Measurements from ENCODE around the gene PCSK6.
"Not testable (repeated sequence)": the region's sequence is repeated elsewhere in the genome, so short reads cannot be mapped to it uniquely, and the experiment has no call there.

The PCSK6 gene

DNA sequence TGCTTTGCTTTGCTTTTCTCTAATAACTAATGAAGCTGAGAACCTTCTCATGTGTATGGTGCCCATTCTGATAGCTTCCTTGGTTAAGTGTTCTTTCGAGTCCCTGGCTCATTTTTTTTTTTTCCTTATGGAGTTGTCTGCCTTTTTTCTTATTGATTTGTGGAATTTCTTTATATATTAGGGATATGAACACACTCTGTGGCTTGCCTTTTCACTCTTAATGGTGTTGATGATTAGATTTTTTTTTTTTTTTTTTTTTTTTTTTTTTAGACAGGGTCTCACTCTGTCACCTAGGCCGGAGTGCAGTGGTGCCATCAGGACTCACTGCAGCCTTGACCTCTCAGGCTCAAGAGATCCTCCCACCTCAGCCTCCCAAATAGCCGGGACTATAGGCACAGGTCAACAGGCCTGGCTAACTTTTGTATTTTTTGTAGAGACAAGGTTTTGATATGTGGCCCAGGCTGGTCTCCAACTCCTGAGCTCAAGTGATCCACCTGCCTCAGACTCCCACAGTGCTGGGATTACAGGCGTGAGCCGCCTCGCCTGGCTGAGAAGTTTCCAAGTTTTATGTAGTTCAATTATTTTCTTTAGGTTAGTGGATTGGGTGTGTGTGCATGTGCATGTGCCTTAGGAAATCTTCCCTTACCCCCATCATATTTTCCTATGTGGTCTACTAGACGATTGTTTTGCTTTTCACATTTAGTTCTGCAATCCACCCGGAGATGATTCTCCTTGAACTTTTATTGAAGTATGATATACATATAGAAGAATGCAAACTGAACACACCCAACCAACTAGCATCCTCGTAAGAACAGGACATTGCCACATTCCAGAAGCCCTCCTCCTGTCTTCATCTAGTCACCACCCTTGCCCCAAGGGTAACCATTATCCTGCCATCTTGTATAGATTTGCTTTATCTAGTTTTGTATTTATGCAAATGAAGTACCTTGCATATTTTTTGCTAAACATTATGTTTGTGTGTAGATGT is 192.8 kb downstream of the PCSK6 start:
- no peak for DNase-seq

DNA sequence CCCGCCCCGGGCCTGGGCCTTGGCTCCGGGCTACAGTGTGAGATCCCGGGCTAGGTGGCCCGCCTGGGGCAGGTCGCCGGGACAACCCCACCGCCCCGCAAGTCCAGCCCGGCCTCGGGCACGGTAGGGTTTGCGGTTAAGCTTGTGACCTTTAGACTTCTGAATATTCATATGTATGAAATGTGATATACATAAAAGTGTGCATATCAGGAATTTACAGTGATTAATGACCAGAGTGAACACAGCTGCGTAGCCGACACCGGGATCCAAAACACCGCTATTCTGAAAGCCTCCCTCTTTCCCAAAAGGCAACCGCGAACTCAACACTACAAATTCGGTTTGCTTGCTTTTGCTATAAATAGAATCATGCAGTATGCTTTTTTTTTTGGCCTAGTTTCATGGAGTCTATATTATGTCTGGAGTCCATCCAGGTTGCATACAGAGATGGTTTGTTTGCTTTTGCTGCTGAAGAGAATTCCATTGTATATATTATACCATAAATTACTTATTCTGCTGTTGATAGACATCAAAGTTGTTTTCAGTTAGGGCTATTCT is 193.8 kb downstream of the PCSK6 start:
- DNase-seq = peak; percentile 16

DNA sequence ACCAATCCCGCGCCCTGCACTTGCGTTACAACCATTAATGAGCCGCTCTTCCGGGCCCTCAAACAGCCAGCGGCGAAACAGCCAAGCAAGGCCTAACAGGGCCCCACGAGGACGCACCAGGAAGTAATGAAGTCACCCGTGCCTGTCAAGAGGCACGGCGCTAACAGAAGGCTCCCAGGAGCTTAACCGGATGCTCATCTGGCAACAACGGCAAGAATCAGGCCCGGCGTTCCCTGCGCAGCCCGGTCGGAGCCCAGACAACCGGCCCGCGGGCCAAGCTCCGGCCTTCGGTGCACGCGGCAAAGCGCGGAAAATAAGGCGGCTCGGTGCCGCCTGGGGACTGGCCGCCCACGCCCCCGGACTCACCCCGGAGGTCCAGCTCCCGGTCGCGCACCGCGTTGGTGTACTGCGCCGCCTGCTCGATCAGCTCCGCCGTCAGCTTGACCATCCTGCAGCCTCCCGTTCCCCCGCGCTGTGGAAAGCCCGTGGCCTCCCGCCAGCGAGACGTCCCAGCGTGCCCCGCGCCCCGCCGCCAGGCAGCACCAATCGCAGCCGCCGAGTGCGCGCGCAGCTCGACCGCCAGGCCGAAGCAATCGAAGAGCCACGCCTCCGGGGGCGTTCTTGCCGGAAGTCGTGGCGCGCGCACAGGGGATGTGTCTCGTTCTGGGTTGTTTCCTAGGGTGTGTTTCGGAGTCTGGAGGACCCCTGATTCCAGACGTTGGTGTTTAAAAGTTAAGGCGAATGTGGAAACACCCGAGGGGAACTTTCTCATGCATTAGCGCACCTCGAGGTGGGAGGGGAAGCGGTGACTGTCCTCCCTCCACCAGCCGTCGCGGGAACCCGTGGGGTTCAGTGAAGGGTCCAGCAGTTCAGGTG is 194.5 kb downstream of the PCSK6 start, which contains the start of gene SNRPA1:
SNRPA1 (minus strand) TSS at position 518 of the 876 bp plus-strand sequence; CDS start at position 448, 70 bp downstream.
- peak; percentile 79 for DNase-seq

DNA sequence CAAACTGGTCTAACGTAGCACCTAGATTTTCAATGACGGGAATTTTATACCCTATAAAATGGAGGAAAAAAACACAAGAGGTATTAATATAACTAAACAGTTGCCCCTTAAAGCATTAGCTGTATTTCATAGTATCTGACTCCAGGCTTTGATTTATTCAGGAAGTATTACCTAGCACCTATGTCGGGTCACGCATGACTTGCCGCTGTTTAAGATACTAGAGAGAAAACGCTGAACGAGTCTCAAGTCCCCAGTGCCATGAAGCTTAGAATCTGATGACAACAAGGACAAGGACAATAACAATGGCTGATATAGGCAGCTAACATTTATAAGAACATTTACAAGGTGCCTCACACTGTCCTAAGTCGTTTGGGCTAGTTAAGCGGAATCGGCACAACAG is 196.4 kb downstream of the PCSK6 start:
- no peak for DNase-seq

DNA sequence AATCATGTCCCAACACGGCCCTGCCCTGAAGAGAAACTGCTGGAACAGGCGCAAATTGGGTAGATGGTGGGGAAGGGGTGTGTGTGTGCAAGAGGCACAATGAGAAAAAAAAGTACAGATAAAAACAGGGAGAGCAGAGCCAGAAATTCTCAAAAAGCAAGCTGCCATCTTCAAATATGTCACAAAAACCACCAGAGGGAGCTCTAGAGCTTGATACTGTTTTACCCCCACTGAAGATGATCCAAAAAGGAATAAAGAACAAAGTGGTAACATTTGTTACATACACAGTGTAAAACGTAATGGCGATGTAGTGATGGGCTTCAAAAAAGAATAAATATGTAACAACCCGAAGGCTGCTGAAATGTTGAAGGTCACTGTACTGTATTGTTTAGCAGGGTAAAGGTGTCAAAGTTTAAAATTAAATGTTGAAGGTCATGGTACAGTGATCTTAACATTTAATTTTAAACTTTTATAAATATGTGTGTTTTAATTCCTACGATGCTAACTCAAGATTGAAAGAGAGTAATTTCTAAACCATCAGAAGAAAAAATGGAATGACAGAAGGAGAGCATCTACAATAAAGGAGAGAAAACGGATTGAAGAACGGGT is 200.5 kb downstream of the PCSK6 start:
- DNase-seq = peak; percentile 41

DNA sequence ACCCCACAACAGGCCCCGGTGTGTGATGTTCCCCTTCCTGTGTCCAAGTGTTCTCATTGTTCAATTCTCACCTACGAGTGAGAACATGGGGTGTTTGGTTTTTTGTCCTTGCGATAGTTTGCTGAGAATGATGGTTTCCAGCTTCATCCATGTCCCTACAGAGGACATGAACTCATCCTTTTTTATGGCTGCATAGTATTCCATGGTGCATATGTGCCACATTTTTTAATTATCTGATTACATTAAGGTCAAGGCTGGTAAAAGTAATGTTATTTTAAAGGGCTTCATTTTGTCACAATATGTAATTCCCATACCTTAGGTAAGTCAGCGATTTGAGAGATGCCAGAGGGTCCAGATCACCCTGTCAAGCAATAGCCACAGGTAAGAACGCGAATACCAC is 202.2 kb downstream of the PCSK6 start:
- not testable (repeated sequence) for DNase-seq

DNA sequence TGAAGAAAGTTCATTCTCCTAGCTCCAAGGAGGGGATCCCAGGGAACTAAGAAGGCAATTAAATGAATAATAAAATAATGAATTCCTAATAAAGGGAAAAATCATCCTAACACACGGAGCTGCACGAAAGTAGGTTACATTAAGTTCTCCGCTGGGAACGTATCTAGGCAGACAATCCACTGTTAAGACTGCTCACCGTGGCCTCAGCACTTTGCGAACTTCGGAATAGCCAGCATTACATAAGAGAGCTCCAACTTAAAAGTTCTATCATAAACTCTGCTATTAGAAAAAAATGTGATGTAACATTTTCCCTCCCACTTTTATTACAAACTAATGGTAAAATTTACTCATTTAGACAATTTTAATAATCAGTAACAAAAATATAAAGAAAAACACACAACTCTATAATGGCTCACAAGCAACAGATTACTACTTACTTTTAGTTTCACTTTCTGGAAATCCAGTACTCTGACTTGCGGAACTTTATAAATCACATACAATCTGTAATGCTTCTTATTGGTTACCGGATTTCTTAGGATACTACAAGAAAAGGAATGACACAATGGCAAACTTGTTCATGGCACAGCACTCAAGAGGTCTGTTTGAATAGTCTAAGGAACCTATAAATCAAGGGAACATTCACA is 202.9 kb downstream of the PCSK6 start:
- no peak for DNase-seq

DNA sequence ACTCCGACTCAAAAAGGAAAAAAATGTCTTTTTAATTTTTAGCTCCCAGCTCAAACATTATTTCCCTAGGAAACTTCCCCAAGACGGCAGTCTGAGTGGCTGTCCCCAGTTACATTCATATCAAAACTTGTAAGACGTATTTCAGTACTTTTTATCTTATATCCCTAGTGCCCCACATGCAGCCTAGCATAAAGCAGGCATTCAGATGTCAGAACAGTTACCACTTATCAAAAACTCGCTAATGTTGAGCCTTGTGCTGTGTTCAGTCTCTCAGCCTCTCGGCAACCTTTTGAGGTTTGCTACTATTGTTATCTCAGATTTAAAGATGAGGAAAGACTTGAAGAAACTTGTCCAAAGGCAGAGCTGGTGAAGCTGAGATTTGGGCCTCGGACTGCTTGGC is 205.6 kb downstream of the PCSK6 start:
- DNase-seq = no peak

DNA sequence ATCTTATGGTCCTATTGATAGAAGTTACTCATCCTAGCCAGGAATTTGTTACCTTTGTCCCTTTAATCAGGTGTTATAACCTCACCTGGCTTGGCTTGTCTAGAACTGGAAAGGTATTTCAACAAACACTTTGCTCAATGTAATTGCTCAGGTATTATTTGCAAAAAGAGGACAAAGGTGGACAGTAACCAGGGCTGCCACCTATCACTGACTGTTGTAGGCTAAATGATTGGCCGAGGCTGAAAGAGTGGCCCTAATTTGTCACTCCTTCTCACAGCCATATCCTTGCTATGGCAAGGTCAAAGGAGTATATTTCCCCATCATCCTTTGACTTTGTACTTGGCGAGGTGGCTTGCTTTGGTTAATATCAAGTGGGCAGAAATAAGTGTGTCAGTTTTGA is 209.5 kb downstream of the PCSK6 start:
- DNase-seq = no peak

DNA sequence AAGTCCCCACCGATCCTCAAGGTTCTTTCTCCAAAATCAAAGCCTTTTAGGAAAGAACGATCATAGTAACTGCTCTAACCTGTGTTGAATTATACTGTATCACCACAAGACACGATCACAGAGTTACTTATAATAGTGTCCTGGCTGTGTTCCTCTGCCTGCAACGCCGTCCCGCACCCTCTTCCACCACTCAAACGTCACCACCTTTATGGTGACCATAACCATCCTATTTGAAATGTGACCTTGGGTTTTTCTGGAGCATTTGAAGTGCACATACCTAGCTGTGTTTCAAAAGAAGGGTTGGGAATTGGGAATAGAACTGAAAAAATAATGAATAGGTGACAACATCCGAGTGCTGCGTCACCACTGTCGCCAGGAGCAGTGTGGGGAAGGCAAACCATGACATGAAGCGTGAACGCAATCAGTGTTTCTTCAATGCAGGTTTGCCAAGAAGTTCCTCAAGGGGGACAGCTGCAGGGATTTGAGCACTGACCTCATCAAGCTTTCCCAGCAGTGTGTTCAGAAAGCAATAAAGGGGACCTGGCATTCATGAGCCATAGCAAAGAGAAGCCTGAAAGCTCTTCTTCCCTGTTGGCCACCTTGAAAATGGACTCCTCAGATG is 211.5 kb downstream of the PCSK6 start:
- DNase-seq = no peak

DNA sequence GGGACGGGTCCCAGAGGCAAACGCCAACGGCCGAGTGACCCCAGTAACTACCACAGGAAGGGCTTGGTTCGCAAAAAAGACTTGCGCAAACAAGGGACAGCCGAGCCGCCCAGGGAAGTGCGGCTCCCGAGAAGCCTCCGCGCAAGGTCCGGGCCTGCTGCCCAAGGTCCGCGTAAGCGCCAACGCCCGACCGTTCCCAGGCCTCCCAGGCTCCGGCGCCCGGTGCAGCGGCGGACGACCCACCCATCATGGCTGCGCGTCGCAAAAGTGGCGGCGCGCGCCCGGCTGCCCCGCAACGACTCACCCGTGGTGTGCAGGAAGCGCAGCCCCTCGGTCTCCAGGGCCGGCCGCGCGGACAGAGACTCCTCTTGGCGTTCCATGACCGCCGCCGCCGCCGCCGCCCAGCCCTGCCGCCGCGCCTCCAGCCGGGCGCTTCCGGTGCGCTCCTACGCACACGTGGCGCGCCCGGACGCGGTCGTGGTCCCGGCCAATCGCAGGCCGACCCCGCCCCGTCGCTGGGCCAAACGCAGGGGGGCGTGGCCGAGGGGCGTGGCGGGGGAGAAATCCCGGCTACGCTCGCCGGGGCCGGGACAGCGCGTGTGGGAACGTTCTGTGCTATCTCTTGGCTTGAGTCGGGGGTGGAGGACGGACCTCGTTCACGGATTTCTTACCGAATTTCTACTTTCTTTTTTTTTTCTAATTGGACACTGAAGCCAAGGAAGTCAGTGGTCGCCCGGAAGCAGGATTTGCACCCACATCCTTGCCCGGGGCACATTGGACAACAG is 212.3 kb downstream of the PCSK6 start, which contains the start of gene SELENOS:
SELENOS (minus strand) TSS at position 448 of the 785 bp plus-strand sequence; CDS start at position 380, 68 bp downstream.
- peak; percentile 52 for DNase-seq

DNA sequence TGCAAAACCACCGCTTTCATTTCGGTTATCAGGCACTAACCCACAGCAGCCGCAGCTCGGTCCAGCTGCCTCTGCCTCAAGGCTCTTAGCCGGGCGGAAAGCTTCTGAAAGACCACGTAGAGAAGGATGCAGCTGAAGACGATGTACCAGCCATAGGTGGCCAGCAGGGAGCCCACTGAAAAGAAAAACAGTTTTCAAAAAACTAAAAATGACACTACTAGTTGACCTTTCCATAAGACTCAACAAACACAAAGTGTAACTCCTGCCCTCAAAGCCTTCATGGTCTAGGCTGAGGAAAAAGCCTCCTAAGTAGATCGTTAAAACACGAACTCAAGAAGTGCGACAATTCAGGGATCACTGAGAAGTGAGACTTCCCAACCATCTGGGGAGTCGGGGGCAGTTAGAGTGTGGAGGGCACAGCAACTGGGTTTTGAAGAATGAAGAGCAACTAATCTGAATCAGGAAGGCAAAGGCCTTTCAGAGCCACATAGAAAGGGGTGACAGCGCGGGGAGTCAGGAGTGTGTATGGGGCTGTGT is 212.9 kb downstream of the PCSK6 start:
- DNase-seq = no peak

DNA sequence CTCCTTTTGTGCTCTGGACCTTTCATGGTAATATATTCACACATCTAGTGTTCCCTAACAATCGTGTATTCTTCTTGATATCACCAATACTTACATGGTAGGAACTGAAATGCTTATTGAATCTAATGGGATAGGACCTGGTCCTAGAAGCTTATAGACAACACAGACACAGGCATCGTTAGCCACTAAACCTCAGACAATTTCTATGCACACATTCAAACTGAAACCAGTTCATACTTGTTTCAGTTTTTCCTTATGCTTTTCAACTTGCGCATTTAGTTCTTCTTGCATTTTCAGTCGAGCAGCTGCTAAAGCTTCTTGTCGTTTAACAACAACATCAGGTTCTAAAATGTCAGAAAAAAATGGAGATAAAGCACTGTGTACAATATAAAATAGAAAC is 214.5 kb downstream of the PCSK6 start:
- no peak for DNase-seq

DNA sequence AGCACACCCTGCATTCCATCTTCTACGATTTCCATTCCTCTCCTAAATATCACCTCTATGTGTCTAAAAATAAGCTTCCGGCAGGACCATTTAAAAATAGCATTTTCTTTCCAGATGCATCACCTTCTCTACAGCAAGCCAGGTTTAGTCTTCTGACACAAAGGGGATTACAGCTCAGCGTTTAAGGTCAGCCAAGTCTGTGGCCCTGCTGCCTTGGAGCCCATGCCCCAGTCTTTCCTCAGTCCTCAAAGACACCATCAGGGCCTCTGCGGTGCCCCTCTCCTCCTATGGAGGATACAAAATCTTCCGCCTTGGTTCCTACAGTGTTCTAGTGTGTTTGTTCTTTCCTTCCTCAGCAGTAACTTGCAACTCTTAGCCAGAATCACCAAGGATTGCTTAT is 216.0 kb downstream of the PCSK6 start:
- DNase-seq = no peak

DNA sequence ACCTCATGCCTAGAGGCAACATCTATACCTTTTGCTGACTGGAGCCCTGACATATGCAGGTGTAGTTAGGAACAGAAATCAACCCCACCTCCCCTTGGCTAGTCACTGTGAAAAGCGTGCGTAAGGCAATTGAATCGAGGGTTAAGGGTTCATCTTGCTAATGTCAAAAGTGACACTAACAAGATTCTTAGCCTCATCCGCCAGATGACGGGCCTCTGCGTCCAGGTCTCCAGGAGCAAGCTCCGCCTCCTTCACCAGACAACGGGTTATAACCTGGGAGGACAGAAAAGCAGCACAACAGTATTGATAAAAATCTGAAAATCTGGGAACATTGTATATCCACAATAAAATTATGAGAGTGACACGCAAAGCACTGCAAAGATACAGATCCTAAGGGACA is 216.9 kb downstream of the PCSK6 start:
- no peak for DNase-seq

DNA sequence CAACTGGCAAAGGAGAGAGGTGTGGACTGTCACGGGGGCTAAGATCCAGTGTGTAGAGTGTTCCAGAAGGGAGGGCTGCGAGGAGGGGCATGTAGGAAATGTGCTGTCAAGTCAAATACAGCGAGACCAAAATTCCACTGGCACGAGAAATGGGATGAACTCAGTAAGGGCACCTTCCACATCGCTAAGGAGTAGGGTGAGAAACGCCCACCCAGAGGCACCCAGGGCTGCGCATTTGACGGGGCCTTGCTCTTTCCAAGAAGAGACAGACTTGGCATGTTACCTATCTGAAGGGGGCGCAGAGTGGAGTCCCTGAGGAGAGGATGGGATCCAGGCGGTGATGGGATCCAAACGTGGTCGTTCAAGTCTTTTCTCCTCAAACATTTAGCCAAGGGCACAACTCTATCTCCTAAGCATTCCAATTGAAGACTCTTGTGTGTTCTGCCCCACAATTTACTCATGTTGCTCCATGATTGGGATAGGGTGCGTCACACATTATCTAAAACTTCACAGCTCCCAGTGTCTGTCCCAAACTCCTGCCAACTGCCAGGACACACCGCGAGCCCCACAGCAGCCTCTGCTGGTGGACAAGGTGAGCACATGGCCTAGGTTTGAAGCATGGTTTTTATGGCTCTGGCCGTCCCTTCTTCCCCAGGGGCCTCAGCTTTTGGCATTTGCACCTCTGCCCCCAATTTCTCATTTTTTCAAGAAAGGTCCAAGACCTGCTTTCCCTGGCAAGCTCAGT is 219.9 kb downstream of the PCSK6 start:
- no peak for DNase-seq

DNA sequence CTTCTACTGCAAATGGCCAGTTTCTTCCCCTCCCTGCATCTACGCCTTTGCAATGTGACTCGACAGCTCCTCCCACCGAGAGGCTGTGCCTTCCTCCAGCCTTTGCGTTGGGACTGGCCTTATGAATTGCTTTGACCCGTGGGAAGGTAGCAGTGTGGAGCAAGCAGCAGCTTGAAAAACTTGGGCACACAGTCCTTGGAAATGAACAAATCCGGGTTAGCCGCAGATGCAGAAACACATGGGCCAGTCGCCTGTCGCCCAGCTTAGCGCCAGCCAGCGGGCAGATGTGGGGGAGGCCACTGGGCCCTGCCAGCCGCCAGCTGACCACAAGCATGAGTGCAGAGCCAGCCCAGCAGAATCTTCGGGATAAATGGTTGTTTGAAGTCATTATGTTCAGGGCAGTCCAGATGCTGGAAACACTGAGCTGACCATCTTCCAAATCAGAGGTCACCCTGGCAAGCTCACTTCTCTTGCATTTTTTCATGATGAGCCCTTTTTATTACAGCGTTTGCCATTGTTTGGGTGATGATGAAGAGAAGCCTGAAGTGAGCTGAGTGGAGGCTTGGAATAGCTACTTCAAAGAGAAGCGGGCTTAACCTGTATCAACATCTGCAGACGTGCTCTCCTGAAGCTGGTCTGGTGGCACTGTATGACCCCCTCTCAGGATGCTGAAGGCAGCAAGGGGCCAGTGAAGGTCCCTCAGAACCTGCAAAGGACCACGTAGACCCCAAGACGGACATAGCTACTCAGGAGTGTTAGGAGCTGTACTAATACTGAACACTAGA is 222.0 kb downstream of the PCSK6 start:
- no peak for DNase-seq

DNA sequence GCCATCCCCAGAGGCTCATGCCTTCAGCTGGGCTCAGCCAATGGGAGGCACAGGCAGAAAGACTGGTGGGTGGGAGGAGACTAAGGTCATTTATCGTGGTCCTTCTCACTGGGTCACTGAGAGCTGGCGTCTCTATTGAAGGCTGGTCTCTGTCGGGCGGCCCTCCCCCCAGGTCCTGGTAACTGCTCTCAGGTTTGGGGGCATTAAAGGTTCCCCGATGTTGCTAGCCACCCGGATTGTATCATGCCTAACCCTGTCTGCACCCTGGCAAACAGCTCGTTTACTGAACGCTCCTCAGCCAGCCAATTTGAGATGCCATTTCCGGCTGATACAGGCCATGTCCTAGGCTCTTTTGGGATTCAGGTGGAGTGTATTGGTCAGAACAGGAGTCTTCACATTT is 222.7 kb downstream of the PCSK6 start:
- no peak for DNase-seq

DNA sequence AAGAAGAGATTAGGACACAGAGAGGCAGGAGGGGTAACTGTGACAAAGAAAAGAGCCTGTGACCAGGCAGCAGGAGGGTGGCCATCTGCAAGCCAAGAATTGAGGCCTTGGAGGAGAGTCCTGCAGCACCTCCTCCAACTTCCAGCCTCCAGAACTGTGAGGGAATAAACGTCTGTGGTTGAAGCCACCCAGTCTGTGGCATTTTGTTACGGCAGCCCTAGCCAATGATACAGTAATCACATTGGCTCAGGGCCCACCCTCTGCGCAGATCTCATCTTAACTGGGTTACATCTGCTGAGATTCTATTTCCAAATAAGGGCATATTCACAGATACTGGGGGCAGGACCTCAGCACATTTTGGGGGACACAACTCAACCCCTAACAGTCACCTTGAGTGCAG is 223.5 kb downstream of the PCSK6 start:
- DNase-seq = no peak
